ENCODE results near the gene SPPL2B. TPM values are rescaled to one million over a fixed set of nuclear protein-coding genes. Genes with fewer than 3 reads are reported as not detected.
A peak's percentile ranks its signal among the peaks of the same experiment; 100 is the strongest.

SPPL2B gene
- total RNA-seq, 6 experiments from 2014 or later, result 11.8 to 39.8 (median 26.5) TPM

GRCh38 chr19:2320049-2320448 is 8.4 kb upstream of the SPPL2B start:
- DNase-seq, result no peak
- Histone ChIP-seq H3K27ac (no peak overlapping the region), H3K9me3 (no peaks in the 10 kb centered on the region), H3K36me3 (no peaks in the 10 kb centered on the region), H3K27me3 (no peaks in the 10 kb centered on the region), H3K4me3 (no peak overlapping the region), H3K4me1 (no peaks in the 10 kb centered on the region)
- TF ChIP-seq POLR2A (IDR thresholded peaks at IDR 0.05) (no peak), CTCF (IDR thresholded peaks at IDR 0.05) (no peak)
- WGBS (ENCODE audit: insufficient coverage, low coverage, low lambda C conversion rate, missing lambda C conversion rate), result 53% methylated on average over 4 of the region's 12 CpGs
- no peak for ATAC-seq
- intact Hi-C loops (cut with DNase I), result no loop called here

- TF ChIP-seq CTCF (IDR thresholded peaks at IDR 0.05) (no peak), POLR2A (IDR thresholded peaks at IDR 0.05) (no peak)
- no peaks in the 10 kb centered on the region for H3K36me3 ChIP-seq
- H3K27ac ChIP-seq, result no peak overlapping the region
- no peaks in the 10 kb centered on the region for H3K27me3 ChIP-seq
- ATAC-seq (no peak), DNase-seq (peak in 1 of 3 donors; percentile 14)
- WGBS (ENCODE audit: insufficient coverage, low coverage, low lambda C conversion rate, missing lambda C conversion rate), result 100% methylated on average over 2 of the region's 12 CpGs
- intact Hi-C loops (cut with DNase I), result no loop called here
- H3K4me3 ChIP-seq, result no peak overlapping the region
- no peaks in the 10 kb centered on the region for H3K9me3 ChIP-seq
- H3K4me1 ChIP-seq, result no peaks in the 10 kb centered on the region
These were observed 7.5 kb upstream of the SPPL2B start for GRCh38 chr19:2320939-2321338.

- ATAC-seq, result no peak
- H3K27me3 ChIP-seq, result no peaks in the 10 kb centered on the region
- intact Hi-C loops (cut with DNase I), result no loop called here
- no peak overlapping the region for H3K4me3 ChIP-seq
- H3K27ac ChIP-seq, result no peak overlapping the region
- peak in 1 of 3 donors; percentile 12 for DNase-seq
- TF ChIP-seq CTCF (IDR thresholded peaks at IDR 0.05) (no peak), POLR2A (IDR thresholded peaks at IDR 0.05) (no peak)
- no peaks in the 10 kb centered on the region for H3K9me3 ChIP-seq
- WGBS (ENCODE audit: insufficient coverage, low coverage, low lambda C conversion rate, missing lambda C conversion rate), result 89% methylated on average over 7 of the region's 39 CpGs
- peaks cover 0 to under 1% (median 0%) of the 10 kb centered on the region in 4 donors for H3K4me1 ChIP-seq
- H3K36me3 ChIP-seq, result no peaks in the 10 kb centered on the region
These were observed 6.8 kb upstream of the SPPL2B start for GRCh38 chr19:2321565-2322283.

GRCh38 chr19:2323707-2324106 is 4.8 kb upstream of the SPPL2B start:
- ATAC-seq (no peak), DNase-seq (no peak)
- H3K9me3 ChIP-seq, result no peaks in the 10 kb centered on the region
- peaks cover 0 to 10% (median 5%) of the 10 kb centered on the region in 4 donors for H3K4me1 ChIP-seq
- 89% methylated on average over 12 of the region's 19 CpGs for WGBS (ENCODE audit: insufficient coverage, low coverage, low lambda C conversion rate, missing lambda C conversion rate)
- H3K27me3 ChIP-seq, result no peaks in the 10 kb centered on the region
- no peak for TF ChIP-seq CTCF (IDR thresholded peaks at IDR 0.05)
- no peak for TF ChIP-seq POLR2A (IDR thresholded peaks at IDR 0.05)
- no peak overlapping the region for H3K4me3 ChIP-seq
- H3K27ac ChIP-seq, result no peak overlapping the region
- H3K36me3 ChIP-seq, result no peaks in the 10 kb centered on the region
- intact Hi-C loops (cut with DNase I), result no loop called here

All from right lobe of liver (tissue), 6 donors.